Body of pancreas (tissue), 4 donors: ENCODE results near the gene ZNF608. TPM values are rescaled to one million over a fixed set of nuclear protein-coding genes. Genes with fewer than 3 reads are reported as not detected.

Experiments used
- ATAC-seq: fragments of 150-250 bp; one replicate; pipeline ENCODE4 v1.9.1; 2016
- DNase-seq, 4 donors: peaks; one replicate each; pipeline ENCODE4 v3.0.0-alpha.2; 2019
- H3K27ac ChIP-seq, 4 donors: fragments of 200-600 bp; sonication (generic); 1 replicate in 3 of 4; 2 replicates in 1 of 4; pipeline versions ENCODE4 v1.5.1 to v1.6.1; 2016 to 2019; ENCODE audit warnings: mild to moderate bottlenecking in 1 of 4, mixed read lengths in 1 of 4, moderate library complexity in 1 of 4
- H3K27me3 ChIP-seq, 2 donors: fragments of 200-600 bp; sonication (generic); one replicate each; pipeline ENCODE4 v1.6.0; 2016; ENCODE audit warnings: mild to moderate bottlenecking in 1 of 2
- H3K36me3 ChIP-seq, 2 donors: fragments of 200-600 bp; sonication (generic); replicated peaks in 1 of 2; 2 replicates each; pipeline ENCODE4 v1.5.1; 2016; ENCODE audit warnings: low read depth in 2 of 2; ENCODE audit not compliant: insufficient read depth in 1 of 2
- H3K4me1 ChIP-seq: fragments of 200-600 bp; sonication (generic); one replicate; pipeline ENCODE4 v1.6.0; 2016
- H3K4me3 ChIP-seq, 2 donors: fragments of 200-600 bp; sonication (generic); 1 replicate in 1 of 2; 2 replicates in 1 of 2; pipeline ENCODE4 v1.5.1; 2016 to 2019
- H3K9me3 ChIP-seq, 3 donors: fragments of 200-600 bp; sonication (generic); 1 replicate in 2 of 3; 2 replicates in 1 of 3; pipeline ENCODE4 v1.5.1; 2016
- POLR2A ChIP-seq, 3 donors: fragments of 450-650 bp; IDR thresholded peaks; one replicate each; pipeline ENCODE4 v1.6.1; 2016; ENCODE audit warnings: antibody characterized with exemption in 3 of 3, mild to moderate bottlenecking in 2 of 3
- WGBS, 2 donors: methylation state at CpG; one replicate each; pipeline ENCODE4 v1.1.5; 2017; 5-methylcytosine and 5-hydroxymethylcytosine counted together
- intact Hi-C: fragments of 100-400 bp; cut with DNase I; formaldehyde crosslinking; loops from one replicate; pipeline ENCODE4 v1.15.1; 2023
- total RNA-seq, 2 donors: library from RNA; depleted of rRNA; stranded (reverse); fragments of >200 nt; gene quantifications; one replicate each; pipeline ENCODE4 v1.1.0, GENCODE V29; 2016
- TF ChIP-seq, protein P1 (sequence below), 7 experiments: fragments of 450-650 bp in 4 of 7; fragments of 200-600 bp in 3 of 7; sonication (generic) in 3 of 7; IDR thresholded peaks; one replicate each; pipeline ENCODE4 v1.5.1; 2016 to 2019; ENCODE audit warnings: antibody characterized with exemption in 7 of 7

ZNF608 gene
- total RNA-seq, 2 donors from 2014 or later: 30.1 to 33.6 TPM

DNA sequence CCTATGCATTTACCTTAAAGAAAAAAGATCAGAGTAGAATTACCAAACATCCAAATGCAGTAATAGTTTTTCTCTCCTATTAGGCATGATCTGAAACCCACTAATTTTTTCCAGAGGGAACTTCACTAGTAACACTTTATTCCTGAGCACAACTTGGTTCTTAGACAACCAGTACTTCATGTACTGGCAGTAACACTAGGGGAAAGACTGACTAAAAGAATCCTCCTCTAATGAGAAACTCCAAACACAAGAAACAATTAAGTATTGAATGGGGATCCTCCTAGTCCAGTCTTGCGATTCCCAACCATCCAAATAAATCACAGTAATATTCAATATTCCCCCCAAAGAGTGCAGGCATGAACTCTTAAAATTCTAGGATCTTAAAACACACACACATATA, 48.9 kb downstream of the ZNF608 start:
- WGBS, 2 donors: 66 to 74% methylated on average over 1 of the region's 1 CpG
- Histone ChIP-seq H3K27me3 (no peaks in the 10 kb centered on the region), H3K36me3 (no peaks in the 10 kb centered on the region), H3K27ac (peak overlapping the region in 3 of 4 donors; percentile 56 to 72 (median 65)), H3K9me3 (no peaks in the 10 kb centered on the region), H3K4me1 (peaks cover 41% of the 10 kb centered on the region), H3K4me3 (no peak overlapping the region)
- TF ChIP-seq, protein P1, sequence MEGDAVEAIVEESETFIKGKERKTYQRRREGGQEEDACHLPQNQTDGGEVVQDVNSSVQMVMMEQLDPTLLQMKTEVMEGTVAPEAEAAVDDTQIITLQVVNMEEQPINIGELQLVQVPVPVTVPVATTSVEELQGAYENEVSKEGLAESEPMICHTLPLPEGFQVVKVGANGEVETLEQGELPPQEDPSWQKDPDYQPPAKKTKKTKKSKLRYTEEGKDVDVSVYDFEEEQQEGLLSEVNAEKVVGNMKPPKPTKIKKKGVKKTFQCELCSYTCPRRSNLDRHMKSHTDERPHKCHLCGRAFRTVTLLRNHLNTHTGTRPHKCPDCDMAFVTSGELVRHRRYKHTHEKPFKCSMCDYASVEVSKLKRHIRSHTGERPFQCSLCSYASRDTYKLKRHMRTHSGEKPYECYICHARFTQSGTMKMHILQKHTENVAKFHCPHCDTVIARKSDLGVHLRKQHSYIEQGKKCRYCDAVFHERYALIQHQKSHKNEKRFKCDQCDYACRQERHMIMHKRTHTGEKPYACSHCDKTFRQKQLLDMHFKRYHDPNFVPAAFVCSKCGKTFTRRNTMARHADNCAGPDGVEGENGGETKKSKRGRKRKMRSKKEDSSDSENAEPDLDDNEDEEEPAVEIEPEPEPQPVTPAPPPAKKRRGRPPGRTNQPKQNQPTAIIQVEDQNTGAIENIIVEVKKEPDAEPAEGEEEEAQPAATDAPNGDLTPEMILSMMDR (IDR thresholded peaks at IDR 0.05): no peak
- no peak for TF ChIP-seq POLR2A (IDR thresholded peaks at IDR 0.05)
- no peak for ATAC-seq
- DNase-seq: no peak
- intact Hi-C loops: no loop called here

DNA sequence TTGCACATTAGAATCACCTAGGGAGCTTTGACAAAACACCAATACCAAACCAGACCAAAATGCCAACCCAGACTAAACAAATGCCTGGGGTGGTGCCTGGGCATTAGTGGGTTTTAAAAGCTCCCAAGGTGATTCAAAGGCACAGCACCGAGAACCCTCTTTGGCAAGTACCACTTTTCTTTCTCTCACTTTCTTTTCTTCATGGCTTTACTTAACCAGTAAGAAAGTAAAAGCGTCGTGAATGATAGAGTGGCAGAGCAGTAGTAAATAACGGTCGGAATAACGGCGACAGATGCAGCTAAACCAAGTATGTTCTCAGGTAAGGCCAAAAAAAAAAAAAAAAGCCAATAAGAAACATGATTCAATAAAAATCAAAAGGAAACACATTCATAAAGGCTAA, 49.5 kb downstream of the ZNF608 start:
- 89 to 94% methylated on average over 7 of the region's 7 CpGs for WGBS, 2 donors
- H3K4me3 ChIP-seq: no peak overlapping the region
- no peak for TF ChIP-seq POLR2A (IDR thresholded peaks at IDR 0.05)
- TF ChIP-seq, protein P1 (IDR thresholded peaks at IDR 0.05): no peak
- H3K9me3 ChIP-seq: no peaks in the 10 kb centered on the region
- peak overlapping the region in 3 of 4 donors; percentile 9 to 72 (median 56) for H3K27ac ChIP-seq
- ATAC-seq (no peak), DNase-seq (no peak)
- H3K36me3 ChIP-seq: no peaks in the 10 kb centered on the region
- peaks cover 39% of the 10 kb centered on the region for H3K4me1 ChIP-seq
- intact Hi-C loops: no loop called here
- no peaks in the 10 kb centered on the region for H3K27me3 ChIP-seq
